ENCODE measurements around the gene CHORDC1. TPM values are rescaled to one million over a fixed set of nuclear protein-coding genes. Genes with fewer than 3 reads are reported as not detected.

Gene CHORDC1
- total RNA-seq, 1 experiment from 2014 or later, result 70.5 TPM

DNA sequence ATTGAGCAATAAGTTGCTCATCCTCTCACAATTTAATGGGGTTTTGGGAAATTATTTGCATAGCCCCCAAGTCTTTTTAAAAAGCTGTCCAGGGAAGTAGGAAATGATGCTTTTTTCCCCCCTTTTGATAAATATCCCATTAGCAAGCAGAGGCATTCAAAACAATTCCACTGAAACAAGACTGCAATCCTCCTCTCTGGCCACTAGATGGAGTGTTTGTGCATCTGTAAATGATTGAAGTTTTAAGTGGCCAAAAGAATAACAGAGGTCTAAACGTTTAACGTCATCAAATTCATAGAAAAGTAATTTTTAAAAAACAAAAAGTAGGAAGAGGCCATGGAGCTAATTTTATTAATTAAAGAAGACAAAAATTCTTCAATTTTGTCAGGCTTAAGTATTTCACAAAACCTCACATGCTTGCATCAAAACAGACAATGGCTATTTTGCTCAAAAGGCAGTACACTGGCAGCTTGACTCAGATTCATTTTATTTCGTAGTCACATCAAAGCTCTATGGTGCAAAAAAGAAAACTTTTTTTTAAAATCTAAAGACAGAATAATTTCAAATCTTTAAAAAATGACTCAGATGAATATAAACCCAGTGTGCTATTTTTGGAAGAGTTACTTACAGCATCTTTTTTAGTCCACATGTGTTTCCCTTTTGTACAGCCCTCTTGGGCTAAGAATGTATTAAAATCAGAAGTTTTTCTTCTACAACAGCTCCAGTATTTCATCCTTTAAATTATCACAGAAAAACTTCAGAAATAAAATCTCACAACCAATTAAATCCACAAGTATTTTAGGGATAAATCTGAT lies 17.8 kb downstream of the CHORDC1 start:
- Histone ChIP-seq H3K36me3 (ENCODE audit: low read depth) (peaks cover 47% of the 10 kb centered on the region), H3K27ac (peak overlapping the region; percentile 4; the same call in 1 of the 2 replicates), H2AFZ (no peak overlapping the region), H3K4me3 (no peak overlapping the region), H3K4me1 (replicated peaks; ENCODE audit: insufficient read depth) (no peaks in the 10 kb centered on the region), H3K79me2 (ENCODE audit: low read depth) (0 out of 2 replicates have a peak, but pooled peaks cover 4% of the 10 kb centered on the region), H3K9me2 (ENCODE audit: insufficient read depth) (no peaks in the 10 kb centered on the region), H3K27me3 (ENCODE audit: insufficient read depth, low read depth) (no peaks in the 10 kb centered on the region), H3K4me2 (no peak overlapping the region), H4K20me1 (ENCODE audit: insufficient read depth) (peaks cover 33% of the 10 kb centered on the region), H3K9me3 (ENCODE audit: insufficient read depth, low read depth) (no peaks in the 10 kb centered on the region), H3F3A (ENCODE audit: insufficient read depth, low read depth) (peaks cover 29% of the 10 kb centered on the region)
- CTCF ChIA-PET, result no interaction called here
- peak in 1 of 2 experiments; percentile 57 for DNase-seq
- no TSS peak for BruUV-seq (replicated peaks)
- POLR2A ChIA-PET (ENCODE audit: unreplicated experiment), result no interaction called here
- TF ChIP-seq, protein P1, sequence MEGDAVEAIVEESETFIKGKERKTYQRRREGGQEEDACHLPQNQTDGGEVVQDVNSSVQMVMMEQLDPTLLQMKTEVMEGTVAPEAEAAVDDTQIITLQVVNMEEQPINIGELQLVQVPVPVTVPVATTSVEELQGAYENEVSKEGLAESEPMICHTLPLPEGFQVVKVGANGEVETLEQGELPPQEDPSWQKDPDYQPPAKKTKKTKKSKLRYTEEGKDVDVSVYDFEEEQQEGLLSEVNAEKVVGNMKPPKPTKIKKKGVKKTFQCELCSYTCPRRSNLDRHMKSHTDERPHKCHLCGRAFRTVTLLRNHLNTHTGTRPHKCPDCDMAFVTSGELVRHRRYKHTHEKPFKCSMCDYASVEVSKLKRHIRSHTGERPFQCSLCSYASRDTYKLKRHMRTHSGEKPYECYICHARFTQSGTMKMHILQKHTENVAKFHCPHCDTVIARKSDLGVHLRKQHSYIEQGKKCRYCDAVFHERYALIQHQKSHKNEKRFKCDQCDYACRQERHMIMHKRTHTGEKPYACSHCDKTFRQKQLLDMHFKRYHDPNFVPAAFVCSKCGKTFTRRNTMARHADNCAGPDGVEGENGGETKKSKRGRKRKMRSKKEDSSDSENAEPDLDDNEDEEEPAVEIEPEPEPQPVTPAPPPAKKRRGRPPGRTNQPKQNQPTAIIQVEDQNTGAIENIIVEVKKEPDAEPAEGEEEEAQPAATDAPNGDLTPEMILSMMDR (conservative IDR thresholded peaks at IDR 0.05), result peak; percentile 96
- no peak for TF ChIP-seq EZH2 (IDR thresholded peaks at IDR 0.05; ENCODE audit: low read depth)
- intact Hi-C loops (cut with micrococcal nuclease; ENCODE audit: unreplicated experiment), result no loop called here

DNA sequence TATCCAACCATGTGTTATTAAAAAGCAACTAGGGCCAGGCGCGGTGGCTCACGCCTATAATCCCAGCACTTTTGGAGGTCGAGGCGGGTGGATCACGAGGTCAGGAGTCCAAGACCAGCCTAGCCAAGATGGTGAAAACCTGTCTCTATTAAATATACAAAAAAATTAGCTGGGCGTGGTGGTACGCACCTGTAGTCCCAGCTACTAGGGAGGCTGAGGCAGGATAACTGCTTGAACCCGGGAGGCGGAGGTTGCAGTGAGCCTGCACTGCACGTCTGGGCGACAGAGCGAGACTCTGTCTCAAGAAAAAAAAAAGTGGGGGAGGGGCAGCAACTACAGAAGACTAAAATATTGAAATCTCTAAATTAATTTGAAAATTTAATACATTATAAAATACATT lies 18.4 kb downstream of the CHORDC1 start:
- no peak overlapping the region for H3K4me3 ChIP-seq
- H3K9me3 ChIP-seq (ENCODE audit: insufficient read depth, low read depth), result no peaks in the 10 kb centered on the region
- H4K20me1 ChIP-seq (ENCODE audit: insufficient read depth), result peaks cover 33% of the 10 kb centered on the region
- intact Hi-C loops (cut with micrococcal nuclease; ENCODE audit: unreplicated experiment), result no loop called here
- peaks cover 24% of the 10 kb centered on the region for H3F3A ChIP-seq (ENCODE audit: insufficient read depth, low read depth)
- ChIA-PET CTCF (no interaction called here), POLR2A (ENCODE audit: unreplicated experiment) (no interaction called here)
- H3K36me3 ChIP-seq (ENCODE audit: low read depth), result peaks cover 48% of the 10 kb centered on the region
- BruUV-seq (replicated peaks), result no TSS peak
- no peaks in the 10 kb centered on the region for H3K9me2 ChIP-seq (ENCODE audit: insufficient read depth)
- no peak overlapping the region for H3K27ac ChIP-seq
- no peak for TF ChIP-seq EZH2 (IDR thresholded peaks at IDR 0.05; ENCODE audit: low read depth)
- TF ChIP-seq, protein P1 (conservative IDR thresholded peaks at IDR 0.05), result no peak
- H3K4me1 ChIP-seq (replicated peaks; ENCODE audit: insufficient read depth), result no peaks in the 10 kb centered on the region
- H3K79me2 ChIP-seq (ENCODE audit: low read depth), result 0 out of 2 replicates have a peak, but pooled peaks cover 3% of the 10 kb centered on the region
- H2AFZ ChIP-seq, result no peak overlapping the region
- no peak overlapping the region for H3K4me2 ChIP-seq
- no peaks in the 10 kb centered on the region for H3K27me3 ChIP-seq (ENCODE audit: insufficient read depth, low read depth)
- DNase-seq, result no peak

DNA sequence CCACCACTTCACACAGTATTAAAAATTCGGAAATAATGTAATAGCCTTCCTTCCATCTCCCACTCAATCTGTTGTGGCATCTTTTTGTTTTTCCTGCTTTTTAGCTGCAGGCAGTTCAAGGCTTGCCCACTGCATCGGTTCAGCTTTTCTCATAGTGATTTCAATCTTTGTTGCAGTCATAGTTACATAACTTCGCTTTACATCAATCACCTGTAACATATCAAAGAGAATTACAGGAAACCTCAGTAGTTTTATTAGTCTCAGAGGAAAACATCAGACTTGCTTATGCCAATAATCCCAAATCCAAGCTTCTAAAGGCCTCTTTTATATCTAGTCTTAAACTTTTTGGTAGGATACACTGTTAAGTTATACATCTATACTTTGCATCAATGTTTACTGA lies 20.5 kb downstream of the CHORDC1 start:
- H3K9me2 ChIP-seq (ENCODE audit: insufficient read depth), result no peaks in the 10 kb centered on the region
- no peak for DNase-seq
- TF ChIP-seq, protein P1 (conservative IDR thresholded peaks at IDR 0.05), result no peak
- TF ChIP-seq EZH2 (IDR thresholded peaks at IDR 0.05; ENCODE audit: low read depth), result no peak
- ChIA-PET CTCF (no interaction called here), POLR2A (ENCODE audit: unreplicated experiment) (no interaction called here)
- H3K36me3 ChIP-seq (ENCODE audit: low read depth), result peaks cover 38% of the 10 kb centered on the region
- no peaks in the 10 kb centered on the region for H3K4me1 ChIP-seq (replicated peaks; ENCODE audit: insufficient read depth)
- H3K27me3 ChIP-seq (ENCODE audit: insufficient read depth, low read depth), result no peaks in the 10 kb centered on the region
- H3K27ac ChIP-seq, result no peak overlapping the region
- no TSS peak for BruUV-seq (replicated peaks)
- no peak overlapping the region for H3K4me2 ChIP-seq
- peaks cover 23% of the 10 kb centered on the region for H3F3A ChIP-seq (ENCODE audit: insufficient read depth, low read depth)
- intact Hi-C loops (cut with micrococcal nuclease; ENCODE audit: unreplicated experiment), result no loop called here
- peaks cover 20% of the 10 kb centered on the region for H4K20me1 ChIP-seq (ENCODE audit: insufficient read depth)
- no peak overlapping the region for H3K4me3 ChIP-seq
- H3K79me2 ChIP-seq (ENCODE audit: low read depth), result no peaks in the 10 kb centered on the region
- H2AFZ ChIP-seq, result no peak overlapping the region
- H3K9me3 ChIP-seq (ENCODE audit: insufficient read depth, low read depth), result no peaks in the 10 kb centered on the region
